Uterus (tissue), 2 donors: ENCODE results near the gene DTYMK.

Experiments
- POLR2A ChIP-seq, 2 donors: fragments of 450-650 bp; IDR thresholded peaks; one replicate each; pipeline ENCODE4 v1.6.1; 2016; ENCODE audit warnings: antibody characterized with exemption in 2 of 2, mild to moderate bottlenecking in 1 of 2, moderate library complexity in 1 of 2
- TF ChIP-seq, protein P1 (sequence below), 4 experiments: fragments of 200-600 bp in 2 of 4; fragments of 450-650 bp in 2 of 4; sonication (generic) in 2 of 4; IDR thresholded peaks; one replicate each; pipeline ENCODE4 v1.5.1; 2016 to 2019; ENCODE audit warnings: antibody characterized with exemption in 4 of 4, mild to moderate bottlenecking in 2 of 4, moderate library complexity in 1 of 4

DNA sequence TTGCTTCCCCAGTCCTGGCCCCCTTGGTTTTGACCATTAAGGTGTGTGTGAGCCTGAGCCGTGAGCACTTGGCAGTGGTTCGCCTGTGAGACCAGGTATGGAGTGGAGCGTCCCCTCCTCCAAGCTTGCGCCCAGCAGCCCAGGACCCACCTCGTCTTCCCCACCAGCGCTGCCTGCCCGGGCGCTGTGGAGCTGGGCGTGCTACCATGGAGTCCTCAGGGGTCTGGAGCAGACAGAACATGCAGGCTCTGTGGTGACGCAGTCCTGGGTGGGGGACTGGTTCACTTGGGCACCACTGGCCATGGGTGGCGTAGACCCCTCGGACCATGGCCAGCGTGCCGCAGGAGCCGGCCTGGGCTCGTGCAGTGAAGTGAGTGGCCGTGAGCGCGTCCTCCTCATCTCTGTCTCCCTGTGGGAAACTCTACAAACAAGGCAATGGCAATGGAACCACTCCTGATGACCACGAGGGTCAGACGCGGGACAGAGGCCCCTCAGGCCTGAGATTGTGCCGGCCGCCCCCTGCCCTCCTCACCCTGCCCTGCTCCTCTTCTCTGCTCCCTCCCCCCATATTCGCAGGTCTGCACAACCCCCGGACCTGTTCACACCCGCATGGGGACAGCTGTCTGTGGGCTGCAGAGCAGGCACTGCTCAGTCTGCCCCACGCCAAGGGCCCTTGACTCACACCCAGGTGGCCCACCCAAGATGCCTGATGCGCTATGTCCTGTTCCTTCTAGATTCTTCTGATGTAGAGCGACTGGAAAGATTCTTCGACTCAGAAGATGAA lies 15.0 kb downstream of the DTYMK start:
- TF ChIP-seq, protein P1, sequence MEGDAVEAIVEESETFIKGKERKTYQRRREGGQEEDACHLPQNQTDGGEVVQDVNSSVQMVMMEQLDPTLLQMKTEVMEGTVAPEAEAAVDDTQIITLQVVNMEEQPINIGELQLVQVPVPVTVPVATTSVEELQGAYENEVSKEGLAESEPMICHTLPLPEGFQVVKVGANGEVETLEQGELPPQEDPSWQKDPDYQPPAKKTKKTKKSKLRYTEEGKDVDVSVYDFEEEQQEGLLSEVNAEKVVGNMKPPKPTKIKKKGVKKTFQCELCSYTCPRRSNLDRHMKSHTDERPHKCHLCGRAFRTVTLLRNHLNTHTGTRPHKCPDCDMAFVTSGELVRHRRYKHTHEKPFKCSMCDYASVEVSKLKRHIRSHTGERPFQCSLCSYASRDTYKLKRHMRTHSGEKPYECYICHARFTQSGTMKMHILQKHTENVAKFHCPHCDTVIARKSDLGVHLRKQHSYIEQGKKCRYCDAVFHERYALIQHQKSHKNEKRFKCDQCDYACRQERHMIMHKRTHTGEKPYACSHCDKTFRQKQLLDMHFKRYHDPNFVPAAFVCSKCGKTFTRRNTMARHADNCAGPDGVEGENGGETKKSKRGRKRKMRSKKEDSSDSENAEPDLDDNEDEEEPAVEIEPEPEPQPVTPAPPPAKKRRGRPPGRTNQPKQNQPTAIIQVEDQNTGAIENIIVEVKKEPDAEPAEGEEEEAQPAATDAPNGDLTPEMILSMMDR (IDR thresholded peaks at IDR 0.05): no peak
- TF ChIP-seq POLR2A (IDR thresholded peaks at IDR 0.05): no peak
